CD4-positive, alpha-beta T cell (primary cell): ENCODE data around the gene MCM3. TPM values are rescaled to one million over a fixed set of nuclear protein-coding genes. Genes with fewer than 3 reads are reported as not detected.

ENCODE experiments used
- ATAC-seq: fragments of 200-7000 bp; cut with Tn5 transposase; one replicate; pipeline ENCODE4 v1.10.0; 2022; ENCODE audit warnings: mild to moderate bottlenecking; ENCODE audit not compliant: poor library complexity
- CTCF ChIA-PET: fragments of 350-600 bp; sonication (Branson Sonifier 250); formaldehyde crosslinking; loops from one replicate; lab custom pipeline; 2021; ENCODE audit warnings: antibody characterized with exemption, inconsistent platforms; lab: Charles Lee
- POLR2A ChIA-PET: fragments of 350-600 bp; sonication (Branson Sonifier 250); formaldehyde crosslinking; loops from one replicate; lab custom pipeline; 2021; ENCODE audit warnings: antibody characterized with exemption, inconsistent platforms; lab: Charles Lee
- DNase-seq, 14 experiments: peaks; one replicate each; pipeline ENCODE4 v3.0.0-alpha.2; 2013 to 2020; ENCODE audit warnings: mixed read lengths in 2 of 14
- H3K27ac ChIP-seq, 2 donors: one replicate each; pipeline versions ENCODE4 v1.5.1 to v1.7.0; 2013; ENCODE audit warnings: low read length in 2 of 2, low read depth in 1 of 2, mild to moderate bottlenecking in 1 of 2
- H3K27me3 ChIP-seq, 2 experiments: 1 replicate in 1 of 2; 2 replicates in 1 of 2; pipeline versions ENCODE4 v1.6.1 to v1.7.0; 2013; ENCODE audit warnings: low read length in 2 of 2, control low read depth in 1 of 2, mild to moderate bottlenecking in 1 of 2, moderate library complexity in 1 of 2; ENCODE audit not compliant: insufficient read depth in 2 of 2, control insufficient read depth in 1 of 2
- H3K36me3 ChIP-seq: one replicate; pipeline ENCODE4 v1.6.1; 2013; ENCODE audit warnings: low read length, control low read depth; ENCODE audit not compliant: insufficient read depth
- H3K4me1 ChIP-seq: one replicate; pipeline ENCODE4 v1.6.1; 2013; ENCODE audit warnings: low read length, control low read depth; ENCODE audit not compliant: insufficient read depth
- H3K4me3 ChIP-seq: one replicate; pipeline ENCODE4 v1.5.1; 2013; ENCODE audit warnings: mild to moderate bottlenecking, low read length, moderate library complexity
- H3K9me3 ChIP-seq, 2 experiments: 1 replicate in 1 of 2; 2 replicates in 1 of 2; pipeline versions ENCODE4 v1.6.1 to v1.7.0; 2013; ENCODE audit warnings: low read length in 2 of 2, mild to moderate bottlenecking in 2 of 2, control low read depth in 1 of 2, moderate library complexity in 1 of 2; ENCODE audit not compliant: control insufficient read depth in 1 of 2, insufficient read depth in 1 of 2
- H3K27ac Mint-ChIP-seq: one replicate; pipeline ENCODE4 v1.8.0; 2020; ENCODE audit warnings: mixed read lengths
- H3K27me3 Mint-ChIP-seq: one replicate; pipeline ENCODE4 v1.8.0; 2021; ENCODE audit warnings: mixed read lengths
- H3K36me3 Mint-ChIP-seq: one replicate; pipeline ENCODE4 v1.8.0; 2021; ENCODE audit warnings: low read depth, mixed read lengths
- H3K4me1 Mint-ChIP-seq: one replicate; pipeline ENCODE4 v1.8.0; 2021; ENCODE audit warnings: low read depth, mixed read lengths
- H3K4me3 Mint-ChIP-seq: one replicate; pipeline ENCODE4 v1.8.0; 2020; ENCODE audit warnings: mild to moderate bottlenecking, mixed read lengths
- H3K9me3 Mint-ChIP-seq: one replicate; pipeline ENCODE4 v1.8.0; 2020; ENCODE audit warnings: mixed read lengths
- CTCF ChIP-seq: fragments of 200-600 bp; IDR thresholded peaks from one replicate; pipeline ENCODE4 v1.8.0; 2022; ENCODE audit warnings: antibody characterized with exemption, mild to moderate bottlenecking
- intact Hi-C, 2 experiments: fragments of 100-400 bp; cut with DNase I in 1 of 2; cut with micrococcal nuclease in 1 of 2; formaldehyde crosslinking; loops; one replicate each; pipeline versions ENCODE4 v1.15.1 to v1.9.0; 2023 to 2025; cut with DNase I, micrococcal nuclease
- total RNA-seq, 174 experiments: library from RNA in 2 of 174; stranded (reverse) in 2 of 174; gene quantifications; one replicate each; pipeline ENCODE4 v1.2.3 and lab custom pipeline; 2021 to 2026

MCM3 gene
- total RNA-seq, 2 experiments from 2014 or later, result 9.3 to 10.1 TPM

GRCh38 chr6:52284131-52284459 lies 447 bp downstream of the MCM3 start:
- DNase-seq, result peak in 1 of 14 experiments; percentile 16
- no peaks in the 10 kb centered on the region for H3K9me3 Mint-ChIP-seq
- Histone ChIP-seq H3K27me3 (no peaks in the 10 kb centered on the region), H3K27ac (peak overlapping the region in 1 of 2 donors; percentile 59), H3K9me3 (no peaks in the 10 kb centered on the region), H3K36me3 (peaks cover 35% of the 10 kb centered on the region), H3K4me1 (peaks cover 29% of the 10 kb centered on the region), H3K4me3 (peak overlapping the region; percentile 57)
- ATAC-seq, result no peak
- no peak overlapping the region for H3K4me3 Mint-ChIP-seq
- ChIA-PET POLR2A (interaction anchor here (1.0 to 4.8 kb wide), 15 partner anchors 9 to 368 kb away, joined by 3 to 110 read pairs (median 8); partner anchors contain the start of genes EFHC1, PAQR8 and TRAM2), CTCF (interaction anchor here (0.7 to 5.9 kb wide), 12 partner anchors 24 to 145 kb away, joined by 3 to 45 read pairs (median 5); partner anchors contain the start of gene PAQR8)
- H3K27ac Mint-ChIP-seq, result peak overlapping the region; percentile 34
- no peak for TF ChIP-seq CTCF
- peaks cover 42% of the 10 kb centered on the region for H3K36me3 Mint-ChIP-seq
- intact Hi-C loops, result loop anchor here (1.0 to 10.0 kb wide), 7 partner anchors 21 to 1261 kb away; partner anchors contain the start of genes EFHC1 (in 1 of the 2), FBXO9 (in 1 of the 2), GCLC (in 1 of the 2) and GSTA4 (in 1 of the 2)
- H3K4me1 Mint-ChIP-seq, result peaks cover 50% of the 10 kb centered on the region
- H3K27me3 Mint-ChIP-seq, result no peaks in the 10 kb centered on the region

- Histone ChIP-seq H3K27me3 (no peaks in the 10 kb centered on the region), H3K4me3 (no peak overlapping the region), H3K27ac (no peak overlapping the region), H3K9me3 (no peaks in the 10 kb centered on the region), H3K4me1 (peaks cover 29% of the 10 kb centered on the region), H3K36me3 (peaks cover 44% of the 10 kb centered on the region)
- TF ChIP-seq CTCF, result no peak
- no peak for DNase-seq
- H3K27me3 Mint-ChIP-seq, result no peaks in the 10 kb centered on the region
- ATAC-seq, result no peak
- peaks cover 51% of the 10 kb centered on the region for H3K36me3 Mint-ChIP-seq
- H3K4me1 Mint-ChIP-seq, result peaks cover 54% of the 10 kb centered on the region
- peak overlapping the region; percentile 60 for H3K4me3 Mint-ChIP-seq
- H3K9me3 Mint-ChIP-seq, result no peaks in the 10 kb centered on the region
- intact Hi-C loops, result loop anchor here in 1 of 2 experiments (10.0 kb wide), 2 partner anchors 712 to 1262 kb away; partner anchors contain the start of genes GCLC and GSTA4
- peak overlapping the region; percentile 4 for H3K27ac Mint-ChIP-seq
- POLR2A ChIA-PET, result interaction anchor here (0.6 to 1.2 kb wide), 5 partner anchors 10 to 767 kb away, joined by 3 to 6 read pairs (median 4); partner anchors contain the start of gene PAQR8
- CTCF ChIA-PET, result interaction anchor here (1.1 to 5.9 kb wide), 3 partner anchors 20 to 118 kb away, joined by 3 to 45 read pairs (median 3); no protein-coding TSS in a partner anchor
Observed at GRCh38 chr6:52283111-52283510, 1.4 kb downstream of the MCM3 start.

- H3K27ac ChIP-seq, result no peak overlapping the region
- DNase-seq, result no peak
- H3K27me3 ChIP-seq, result no peaks in the 10 kb centered on the region
- Mint-ChIP-seq H3K4me1 (peaks cover 37% of the 10 kb centered on the region), H3K9me3 (no peaks in the 10 kb centered on the region), H3K27me3 (no peaks in the 10 kb centered on the region), H3K27ac (peak overlapping the region; percentile 76), H3K4me3 (no peak overlapping the region), H3K36me3 (peaks cover 92% of the 10 kb centered on the region)
- peaks cover 94% of the 10 kb centered on the region for H3K36me3 ChIP-seq
- no peak for TF ChIP-seq CTCF
- CTCF ChIA-PET, result interaction anchor here (0.6 kb wide), 1 partner anchor 255 kb away, joined by 4 read pairs; no protein-coding TSS in a partner anchor
- H3K4me3 ChIP-seq, result no peak overlapping the region
- H3K4me1 ChIP-seq, result peaks cover 4% of the 10 kb centered on the region
- POLR2A ChIA-PET, result interaction anchor here (0.6 to 3.1 kb wide), 6 partner anchors 9 to 122 kb away, joined by 3 to 19 read pairs (median 4); partner anchors contain the start of genes MCM3 and PAQR8
- intact Hi-C loops, result loop anchor here in 1 of 2 experiments (5.0 kb wide), 1 partner anchor 1516 kb away; no protein-coding TSS in a partner anchor
- no peak for ATAC-seq
- H3K9me3 ChIP-seq, result no peaks in the 10 kb centered on the region
Observed at GRCh38 chr6:52276130-52276529, 8.4 kb downstream of the MCM3 start.
